HG03439 (cell line): Measurements from ENCODE around the gene CTLA4.

Experiments
- ATAC-seq: cut with Tn5 transposase; IDR thresholded peaks from one replicate; pipeline ENCODE4 v1.9.1; 2021; ENCODE audit warnings: mild to moderate bottlenecking, moderate library complexity; ENCODE audit not compliant: unreplicated experiment

CTLA4 gene

GRCh38 chr2:203889944-203890343 is 22.4 kb downstream of the CTLA4 start:
- ATAC-seq: no peak

DNA sequence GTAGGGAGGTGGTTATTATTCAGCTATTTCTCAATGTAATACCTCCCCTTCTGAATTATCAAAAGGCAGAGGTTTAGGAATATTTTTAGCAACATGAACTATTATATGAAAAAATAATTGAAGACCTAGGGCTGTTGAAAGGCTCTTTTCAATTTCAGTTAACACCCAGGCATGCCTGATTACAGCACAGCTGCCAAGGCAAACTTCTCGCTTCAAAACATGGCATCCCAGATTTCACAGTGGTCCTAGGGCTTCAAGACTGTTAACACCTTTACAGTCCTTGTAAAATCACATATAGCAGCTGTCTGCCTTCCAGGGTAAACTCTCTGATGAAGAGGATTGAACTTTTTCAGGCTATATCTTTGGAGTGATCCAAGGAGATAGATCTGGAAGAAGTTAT is 23.2 kb downstream of the CTLA4 start:
- no peak for ATAC-seq

- ATAC-seq: no peak
These were observed 23.9 kb downstream of the CTLA4 start for GRCh38 chr2:203891474-203891873.

- no peak for ATAC-seq
These were observed 24.6 kb downstream of the CTLA4 start for GRCh38 chr2:203892207-203892606.

DNA sequence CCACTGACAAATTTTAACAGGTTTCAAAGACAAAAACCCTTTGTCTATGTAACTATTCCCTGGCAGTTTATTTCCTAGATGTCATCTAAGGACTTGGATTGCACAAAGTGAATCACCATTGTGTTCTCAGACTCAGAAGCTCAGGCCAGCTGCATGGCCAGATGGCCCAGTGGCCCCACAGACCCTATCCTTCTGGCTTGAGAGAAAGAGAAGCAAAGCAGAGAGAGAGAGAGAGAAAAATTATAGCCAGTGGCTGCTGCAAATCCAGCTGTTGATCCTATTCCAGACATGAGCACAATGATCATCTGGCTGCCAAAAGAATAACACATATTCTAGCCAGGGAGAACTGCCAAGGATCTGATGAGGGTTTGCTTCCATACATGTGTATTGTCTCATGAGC is 25.8 kb downstream of the CTLA4 start:
- ATAC-seq: no peak

- ATAC-seq: no peak
These were observed 26.3 kb downstream of the CTLA4 start for GRCh38 chr2:203893840-203894239.

GRCh38 chr2:203894262-203894661 is 26.7 kb downstream of the CTLA4 start:
- no peak for ATAC-seq

GRCh38 chr2:203897544-203897943 is 30.0 kb downstream of the CTLA4 start:
- ATAC-seq: no peak

DNA sequence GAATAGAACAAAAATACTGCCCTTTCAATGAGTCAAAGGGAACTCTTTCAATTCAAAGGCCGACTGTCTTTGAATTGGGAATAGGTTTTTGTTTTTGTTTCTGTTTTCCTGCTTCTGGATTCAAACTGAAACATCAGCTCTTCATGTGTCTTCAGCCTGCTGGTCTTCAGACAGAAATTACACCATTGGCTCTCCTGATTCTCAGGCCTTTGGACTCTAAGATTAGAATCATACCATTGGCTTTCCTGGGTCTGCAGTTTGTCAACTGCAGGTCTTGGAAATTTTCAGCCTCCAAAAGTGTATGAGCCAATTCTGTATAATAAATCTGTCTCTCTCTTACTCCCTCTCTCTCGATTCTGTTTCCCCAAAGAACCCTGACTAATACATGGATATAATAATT is 31.1 kb downstream of the CTLA4 start:
- no peak for ATAC-seq

DNA sequence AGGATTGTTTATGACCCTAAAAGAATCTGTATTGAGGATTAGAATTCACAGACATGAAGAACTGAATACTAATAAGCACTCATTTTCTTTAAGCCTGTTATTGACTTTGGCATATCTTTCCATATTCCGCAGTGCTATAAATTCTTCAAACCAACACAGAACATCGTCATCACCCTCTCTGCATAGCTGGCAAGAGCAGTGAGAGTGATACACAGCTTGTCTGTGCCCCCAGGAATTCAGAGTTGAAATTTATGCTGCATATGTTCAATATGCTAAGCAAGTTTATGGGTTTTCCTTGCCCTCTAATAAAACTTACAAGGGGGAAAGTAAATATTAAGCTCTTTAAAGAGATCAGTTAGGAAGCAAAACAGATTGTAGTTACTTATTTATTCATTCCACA is 32.7 kb downstream of the CTLA4 start:
- ATAC-seq: no peak

DNA sequence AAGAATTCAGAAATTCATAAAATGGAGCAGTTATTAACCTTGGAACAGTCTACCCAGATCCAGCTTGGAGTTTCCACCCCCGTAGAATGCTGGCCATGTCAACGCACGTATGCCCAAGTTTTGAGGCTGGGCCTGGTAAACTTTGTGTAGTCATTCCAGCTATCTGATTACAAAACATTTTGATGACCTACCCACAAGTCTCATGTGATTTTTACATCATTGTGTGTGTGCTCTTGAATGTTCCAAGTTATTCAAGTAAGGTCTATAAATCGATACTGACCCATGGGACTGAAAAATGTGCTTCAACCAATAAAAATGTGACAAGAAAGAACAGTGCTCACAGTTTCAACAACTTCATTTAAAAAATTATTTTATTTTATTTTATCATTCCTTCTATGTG is 36.5 kb downstream of the CTLA4 start:
- no peak for ATAC-seq

GRCh38 chr2:203905656-203906055 is 38.1 kb downstream of the CTLA4 start:
- no peak for ATAC-seq

- ATAC-seq: no peak
These were observed 40.7 kb downstream of the CTLA4 start for GRCh38 chr2:203908066-203908796.

- ATAC-seq: no peak
These were observed 41.2 kb downstream of the CTLA4 start for GRCh38 chr2:203908797-203909185.

- no peak for ATAC-seq
These were observed 41.8 kb downstream of the CTLA4 start for GRCh38 chr2:203909261-203909967.

DNA sequence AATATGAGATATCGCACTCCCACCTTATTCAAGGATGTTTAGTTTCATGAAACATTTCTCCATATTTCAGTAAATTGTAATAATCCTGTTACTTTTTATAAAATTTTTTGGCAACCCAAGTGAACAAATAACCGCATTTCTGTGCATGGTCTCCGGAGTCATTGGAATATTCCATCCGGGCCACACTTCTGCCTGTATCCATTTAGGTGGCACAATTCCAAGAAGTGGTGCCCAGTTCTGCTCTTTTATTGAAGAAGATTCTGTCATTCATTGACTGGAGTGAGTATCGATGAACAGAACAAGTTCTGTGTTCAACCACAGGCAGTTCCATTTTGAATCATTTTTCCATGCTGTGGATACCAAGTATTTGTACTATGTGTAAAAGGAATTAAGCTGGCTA is 42.4 kb downstream of the CTLA4 start:
- no peak for ATAC-seq

DNA sequence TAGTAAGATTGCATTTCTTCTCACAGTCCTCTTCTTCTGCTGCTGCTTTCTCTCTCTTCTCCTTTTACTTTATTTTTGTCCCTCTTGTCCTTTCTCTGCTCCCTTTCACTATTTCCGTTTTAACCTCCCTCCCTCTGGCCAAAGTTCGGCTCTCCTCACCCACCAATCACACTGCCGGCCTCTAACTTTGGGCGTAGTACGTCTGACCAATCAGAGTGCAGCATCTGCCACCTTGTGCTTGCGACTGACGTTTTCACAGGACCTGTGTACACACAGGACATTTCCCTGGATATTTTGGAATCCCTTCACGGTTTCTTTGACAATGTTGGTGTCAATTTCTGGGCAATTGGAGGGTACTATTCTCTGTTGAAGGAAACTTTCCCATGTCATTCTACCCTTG is 46.4 kb downstream of the CTLA4 start:
- no peak for ATAC-seq

DNA sequence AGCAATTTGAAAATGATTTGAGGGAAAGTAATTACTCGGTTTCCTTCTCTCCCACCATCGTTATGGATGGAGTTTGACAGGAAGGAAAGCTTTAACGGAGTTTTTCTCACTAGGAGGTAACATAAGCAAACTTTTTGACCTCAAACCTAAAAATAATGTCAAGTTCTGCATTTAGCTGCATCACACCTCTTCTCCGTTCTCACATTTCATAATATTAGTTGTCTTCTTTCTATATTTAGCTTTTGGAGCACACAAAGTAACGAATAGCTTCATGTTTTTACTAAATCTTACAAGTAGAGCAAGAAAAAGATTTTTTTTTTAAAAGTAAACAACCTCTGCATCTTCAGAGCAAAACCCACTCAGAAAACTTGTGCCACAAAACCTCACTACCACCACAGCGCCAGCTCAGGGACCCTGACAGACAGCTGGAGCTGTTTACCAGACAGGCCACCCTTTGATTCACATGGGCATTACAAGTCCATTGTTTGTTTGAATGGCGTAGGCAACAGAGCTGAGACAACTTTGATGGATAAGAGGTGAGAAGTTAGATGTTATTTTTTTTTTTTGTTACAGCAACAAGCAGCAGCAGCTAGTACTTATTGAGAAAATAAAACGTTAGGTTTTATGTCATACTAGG is 47.1 kb downstream of the CTLA4 start:
- no peak for ATAC-seq

DNA sequence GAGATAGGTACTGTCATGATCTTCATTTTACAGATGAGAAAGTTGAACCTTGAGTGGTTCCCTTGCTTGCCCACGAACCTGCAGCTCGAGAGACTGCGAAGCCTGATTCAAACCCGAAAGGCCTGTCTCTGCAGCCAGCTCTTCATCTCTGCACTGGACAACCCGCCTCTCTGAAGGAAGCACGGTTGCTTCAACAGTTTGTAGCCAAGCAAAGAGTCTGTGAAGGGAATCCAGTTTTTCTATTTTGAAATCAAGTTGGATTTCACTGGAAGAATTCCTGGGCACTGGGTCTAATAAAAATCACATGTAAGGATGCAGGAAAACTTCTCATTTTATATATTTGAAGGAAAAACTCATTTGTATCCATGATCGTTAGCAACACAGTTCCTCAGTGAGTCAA is 47.7 kb downstream of the CTLA4 start:
- no peak for ATAC-seq

GRCh38 chr2:203916756-203917155 is 49.2 kb downstream of the CTLA4 start:
- ATAC-seq: no peak

GRCh38 chr2:203918264-203918663 is 50.7 kb downstream of the CTLA4 start:
- no peak for ATAC-seq

DNA sequence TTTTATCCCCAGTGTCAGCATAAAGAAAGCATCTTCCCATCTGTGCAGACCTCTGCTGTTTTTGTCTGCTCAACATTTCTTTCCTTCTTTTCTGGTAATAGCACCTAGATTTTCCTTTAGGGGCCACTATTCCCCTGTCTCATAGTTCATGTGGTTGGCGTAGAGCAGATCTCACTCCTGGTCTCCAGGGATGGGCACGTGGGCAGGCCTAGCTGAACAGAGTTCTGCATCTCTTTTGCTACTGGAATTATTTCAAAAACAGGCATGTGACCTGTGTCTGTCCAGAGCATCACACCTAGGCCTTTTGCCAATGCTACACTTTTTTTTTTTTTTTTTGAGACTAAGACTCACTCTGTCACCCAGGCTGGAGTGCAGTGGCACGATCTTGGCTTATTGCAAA is 51.3 kb downstream of the CTLA4 start:
- no peak for ATAC-seq
